Activated CD4-positive, alpha-beta T cell treated with anti-CD3 and anti-CD28 coated beads for 24 hours (primary cell): ENCODE results near the gene SPIN4.
"Not testable (repeated sequence)": the region's sequence is repeated elsewhere in the genome, so short reads cannot be mapped to it uniquely, and the experiment has no call there.

Experiments used
- DNase-seq, 2 donors: peaks; one replicate each; pipeline ENCODE4 v3.0.0-alpha.2; 2020; ENCODE audit warnings: low read depth in 2 of 2

Gene SPIN4

GRCh38 chrX:63350941-63351616 is at the start of gene SPIN4:
Gene SPIN4, minus strand, starts transcription at chrX:63351332. Its CDS starts 513 bp downstream, at chrX:63350819.
- peak; percentile 40 to 47 for DNase-seq

GRCh38 chrX:63400340-63400739 is 49.2 kb upstream of the SPIN4 start:
- DNase-seq = no peak

GRCh38 chrX:63394872-63395271 is 43.7 kb upstream of the SPIN4 start:
- no peak for DNase-seq

- DNase-seq = not testable (repeated sequence)
Observed at GRCh38 chrX:63393094-63393493, 42.0 kb upstream of the SPIN4 start.

GRCh38 chrX:63387411-63387810 is 36.3 kb upstream of the SPIN4 start:
- DNase-seq = no peak

GRCh38 chrX:63384263-63384662 is 33.1 kb upstream of the SPIN4 start:
- DNase-seq = not testable (repeated sequence)

GRCh38 chrX:63373012-63373411 is 21.9 kb upstream of the SPIN4 start:
- DNase-seq = not testable (repeated sequence)

- not testable (repeated sequence) for DNase-seq
Observed at GRCh38 chrX:63367699-63368098, 16.6 kb upstream of the SPIN4 start.

- no peak for DNase-seq
Observed at GRCh38 chrX:63363788-63364187, 12.7 kb upstream of the SPIN4 start.

GRCh38 chrX:63361494-63361893 is 10.4 kb upstream of the SPIN4 start:
- no peak for DNase-seq

GRCh38 chrX:63354484-63354883 is 3.4 kb upstream of the SPIN4 start:
- no peak for DNase-seq

GRCh38 chrX:63350465-63350877 is 661 bp downstream of the SPIN4 start:
- no peak for DNase-seq

- DNase-seq = no peak
Observed at GRCh38 chrX:63349307-63349706, 1.8 kb downstream of the SPIN4 start.

- no peak for DNase-seq
Observed at GRCh38 chrX:63330681-63331080, 20.5 kb downstream of the SPIN4 start.

GRCh38 chrX:63327788-63328187 is 23.3 kb downstream of the SPIN4 start:
- DNase-seq = no peak

- no peak for DNase-seq
Observed at GRCh38 chrX:63299596-63299995, 51.5 kb downstream of the SPIN4 start.
